Ishikawa (cell line): ENCODE results near the gene C6orf89.

Experiments
- CEBPB ChIP-seq: IDR thresholded peaks from 2 replicates; pipeline ENCODE4 v1.6.1; 2012
- CREB1 ChIP-seq: IDR thresholded peaks from 2 replicates; pipeline ENCODE4 v1.6.1; 2012; ENCODE audit warnings: low read depth
- EGR1 ChIP-seq: IDR thresholded peaks from 2 replicates; pipeline ENCODE4 v1.6.1; 2012
- EP300 ChIP-seq: IDR thresholded peaks from 2 replicates; pipeline ENCODE4 v1.6.1; 2012; ENCODE audit warnings: borderline replicate concordance
- FOXM1 ChIP-seq: IDR thresholded peaks from 2 replicates; pipeline ENCODE4 v1.6.1; 2012; ENCODE audit warnings: low read depth, borderline replicate concordance
- MAX ChIP-seq: IDR thresholded peaks from 2 replicates; pipeline ENCODE4 v1.6.1; 2012
- NFIC ChIP-seq: IDR thresholded peaks from 2 replicates; pipeline ENCODE4 v1.6.1; 2012
- RAD21 ChIP-seq: IDR thresholded peaks from 2 replicates; pipeline ENCODE4 v1.6.1; 2012; ENCODE audit warnings: low read depth
- REST ChIP-seq: IDR thresholded peaks from 2 replicates; pipeline ENCODE4 v1.6.1; 2012; ENCODE audit warnings: low read depth, mild to moderate bottlenecking
- TAF1 ChIP-seq: IDR thresholded peaks from 2 replicates; pipeline ENCODE4 v1.6.1; 2012; ENCODE audit warnings: low read depth, mild to moderate bottlenecking
- TCF12 ChIP-seq: IDR thresholded peaks from 2 replicates; pipeline ENCODE4 v1.6.1; 2012; ENCODE audit warnings: low read depth
- TEAD4 ChIP-seq: IDR thresholded peaks from 2 replicates; pipeline ENCODE4 v1.6.1; 2012
- USF1 ChIP-seq: IDR thresholded peaks from 2 replicates; pipeline ENCODE4 v1.6.1; 2012
- YY1 ChIP-seq: IDR thresholded peaks from 2 replicates; pipeline ENCODE4 v1.6.1; 2012; ENCODE audit warnings: low read depth
- ZBTB7A ChIP-seq: IDR thresholded peaks from 2 replicates; pipeline ENCODE4 v1.6.1; 2012; ENCODE audit warnings: low read depth

C6orf89 gene

GRCh38 chr6:36885461-36886401, at the start of gene C6orf89:
C6orf89 (plus strand) TSS chr6:36885952; CDS start chr6:36899445, 13,493 bp downstream.
- TF ChIP-seq TAF1: peak; percentile 88
- TF ChIP-seq EP300: no peak
- TF ChIP-seq TCF12: peak; percentile 82; the same call in 1 of the 2 replicates
- peak; percentile 36; the same call in 1 of the 2 replicates for TF ChIP-seq EGR1
- 0 out of 2 replicates have a peak, but pooled peaks have one; percentile 47 for TF ChIP-seq YY1
- no peak for TF ChIP-seq FOXM1
- TF ChIP-seq RAD21: peak; percentile 53; the same call in 1 of the 2 replicates
- TF ChIP-seq ZBTB7A: no peak
- no peak for TF ChIP-seq CREB1
- TF ChIP-seq TEAD4: no peak
- TF ChIP-seq MAX: peak; percentile 79
- no peak; the same call in 1 of the 2 replicates for TF ChIP-seq CEBPB
- TF ChIP-seq USF1: no peak
- no peak for TF ChIP-seq REST
- no peak; the same call in 1 of the 2 replicates for TF ChIP-seq NFIC

- TF ChIP-seq EGR1 (no peak), RAD21 (no peak), YY1 (no peak), EP300 (no peak), MAX (no peak), ZBTB7A (no peak), TAF1 (no peak), TEAD4 (no peak), CEBPB (no peak), NFIC (no peak), TCF12 (no peak), USF1 (no peak), CREB1 (no peak), REST (no peak), FOXM1 (no peak)
Measured at GRCh38 chr6:36836111-36837021, 49.4 kb upstream of the C6orf89 start.

- TF ChIP-seq CEBPB (no peak), FOXM1 (no peak), CREB1 (no peak), RAD21 (no peak), EGR1 (no peak), TCF12 (no peak), REST (no peak), NFIC (no peak), ZBTB7A (no peak), TAF1 (no peak), MAX (no peak), YY1 (no peak), TEAD4 (no peak), USF1 (no peak), EP300 (no peak)
Measured at GRCh38 chr6:36837022-36837339, 48.8 kb upstream of the C6orf89 start.
